22Rv1 (cell line): ENCODE results near the gene KCNH5.

ENCODE experiments used
- ZFX ChIP-seq: fragments of 450-650 bp; IDR thresholded peaks from 2 replicates; pipeline ENCODE4 v1.6.1; 2017; ENCODE audit warnings: antibody characterized with exemption, borderline replicate concordance
- TF ChIP-seq, protein P1 (sequence below): fragments of 450-650 bp; IDR thresholded peaks from 2 replicates; pipeline ENCODE4 v1.5.1; 2017; ENCODE audit warnings: mild to moderate bottlenecking

DNA sequence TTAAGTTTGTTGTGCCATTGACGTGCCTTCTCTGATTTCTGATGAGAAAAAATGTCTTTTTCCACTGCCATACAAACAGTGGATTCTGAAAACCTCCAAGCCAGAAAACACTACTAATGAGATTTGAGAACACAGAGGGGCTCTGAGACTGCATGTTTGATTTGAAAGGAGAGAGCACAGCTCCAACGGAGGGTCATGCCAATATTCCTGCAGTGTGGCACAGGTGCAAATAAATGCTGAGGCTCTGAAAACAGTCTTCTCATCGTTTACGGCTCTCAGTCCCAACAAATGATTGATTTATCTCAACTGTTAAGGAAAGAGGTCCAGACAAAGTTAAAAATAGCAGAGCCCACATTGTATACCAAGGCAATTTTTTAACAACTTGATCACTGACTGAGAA lies 128.7 kb downstream of the KCNH5 start:
- TF ChIP-seq, protein P1, sequence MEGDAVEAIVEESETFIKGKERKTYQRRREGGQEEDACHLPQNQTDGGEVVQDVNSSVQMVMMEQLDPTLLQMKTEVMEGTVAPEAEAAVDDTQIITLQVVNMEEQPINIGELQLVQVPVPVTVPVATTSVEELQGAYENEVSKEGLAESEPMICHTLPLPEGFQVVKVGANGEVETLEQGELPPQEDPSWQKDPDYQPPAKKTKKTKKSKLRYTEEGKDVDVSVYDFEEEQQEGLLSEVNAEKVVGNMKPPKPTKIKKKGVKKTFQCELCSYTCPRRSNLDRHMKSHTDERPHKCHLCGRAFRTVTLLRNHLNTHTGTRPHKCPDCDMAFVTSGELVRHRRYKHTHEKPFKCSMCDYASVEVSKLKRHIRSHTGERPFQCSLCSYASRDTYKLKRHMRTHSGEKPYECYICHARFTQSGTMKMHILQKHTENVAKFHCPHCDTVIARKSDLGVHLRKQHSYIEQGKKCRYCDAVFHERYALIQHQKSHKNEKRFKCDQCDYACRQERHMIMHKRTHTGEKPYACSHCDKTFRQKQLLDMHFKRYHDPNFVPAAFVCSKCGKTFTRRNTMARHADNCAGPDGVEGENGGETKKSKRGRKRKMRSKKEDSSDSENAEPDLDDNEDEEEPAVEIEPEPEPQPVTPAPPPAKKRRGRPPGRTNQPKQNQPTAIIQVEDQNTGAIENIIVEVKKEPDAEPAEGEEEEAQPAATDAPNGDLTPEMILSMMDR = no peak
- TF ChIP-seq ZFX = no peak
